HEK293 (cell line): ENCODE results near the gene MTARC2.

Source experiments
- CTCF ChIA-PET: fragments of 350-600 bp; formaldehyde crosslinking; extraction: SDS; loops from one replicate; lab custom pipeline; 2021; ENCODE audit warnings: antibody characterized with exemption; lab: Yijun Ruan, JAX
- POLR2A ChIA-PET: fragments of 300-600 bp; formaldehyde crosslinking; extraction: SDS; loops from one replicate; lab custom pipeline; 2020; ENCODE audit warnings: antibody characterized with exemption, inconsistent platforms; lab: Yijun Ruan, JAX
- H3K27ac ChIP-seq: fragments of 200-500 bp; sonication (Bioruptor generic); 2 replicates; pipeline ENCODE4 v1.5.1; 2014; ENCODE audit warnings: low read depth, low read length, control low read depth, inconsistent platforms; ENCODE audit errors: extremely low read depth
- H3K36me3 ChIP-seq, 2 experiments: fragments of 200-500 bp in 1 of 2; sonication (Bioruptor generic) in 1 of 2; 1 replicate in 1 of 2; 2 replicates in 1 of 2; pipeline ENCODE4 v1.5.1; 2014 to 2017; ENCODE audit warnings: inconsistent platforms in 2 of 2, low read length in 2 of 2; ENCODE audit not compliant: control insufficient read depth in 2 of 2, insufficient read depth in 1 of 2
- H3K4me1 ChIP-seq: fragments of 200-500 bp; sonication (Bioruptor generic); 2 replicates; pipeline ENCODE4 v1.5.1; 2014; ENCODE audit warnings: mild to moderate bottlenecking, low read length, inconsistent platforms; ENCODE audit not compliant: control insufficient read depth, insufficient read depth
- H3K4me3 ChIP-seq: 2 replicates; pipeline ENCODE4 v1.5.1; 2011; ENCODE audit warnings: low read depth, mild to moderate bottlenecking, control low read depth, low read length, moderate library complexity
- H3K9me3 ChIP-seq: fragments of 200-500 bp; sonication (Bioruptor generic); 2 replicates; pipeline ENCODE4 v1.5.1; 2014; ENCODE audit warnings: low read depth, low read length, inconsistent platforms; ENCODE audit not compliant: control insufficient read depth, insufficient read depth
- HOXC10 ChIP-seq: sonication (generic); formaldehyde crosslinking; IDR thresholded peaks from 2 replicates; pipeline ENCODE4 v1.8.1; 2023; ENCODE audit warnings: mild to moderate bottlenecking, missing genetic modification reagents
- KLF16 ChIP-seq: fragments of 450-650 bp; formaldehyde crosslinking; IDR thresholded peaks from 2 replicates; pipeline ENCODE4 v1.5.1; 2017; ENCODE audit warnings: missing biosample characterization, missing genetic modification characterization
- MEIS1 ChIP-seq: sonication (generic); formaldehyde crosslinking; IDR thresholded peaks from 2 replicates; pipeline ENCODE4 v1.8.1; 2022; ENCODE audit warnings: missing genetic modification reagents, mild to moderate bottlenecking, borderline replicate concordance
- MZF1 ChIP-seq: fragments of 450-650 bp; formaldehyde crosslinking; IDR thresholded peaks from 2 replicates; pipeline ENCODE4 v1.5.1; 2017; ENCODE audit warnings: missing biosample characterization, missing genetic modification characterization, borderline replicate concordance
- OVOL3 ChIP-seq: fragments of 450-650 bp; formaldehyde crosslinking; IDR thresholded peaks from 2 replicates; pipeline ENCODE4 v1.5.1; 2016; ENCODE audit warnings: missing biosample characterization, missing genetic modification characterization
- SCRT1 ChIP-seq: fragments of 450-650 bp; formaldehyde crosslinking; IDR thresholded peaks from 2 replicates; pipeline ENCODE4 v1.5.1; 2016; ENCODE audit warnings: missing biosample characterization, missing genetic modification characterization, borderline replicate concordance
- SETDB1 ChIP-seq: IDR thresholded peaks from one replicate; pipeline ENCODE4 v1.6.1; 2017; ENCODE audit warnings: mild to moderate bottlenecking, low read length, moderate library complexity, mixed read lengths; ENCODE audit not compliant: insufficient read length
- TRIM28 ChIP-seq: IDR thresholded peaks from 2 replicates; pipeline ENCODE4 v1.6.1; 2011; ENCODE audit warnings: low read length, control low read depth, borderline replicate concordance
- ZBTB20 ChIP-seq: fragments of 450-650 bp; formaldehyde crosslinking; IDR thresholded peaks from 2 replicates; pipeline ENCODE4 v1.5.1; 2016; ENCODE audit warnings: missing biosample characterization, missing genetic modification characterization
- ZBTB7A ChIP-seq: fragments of 450-650 bp; formaldehyde crosslinking; IDR thresholded peaks from 2 replicates; pipeline ENCODE4 v1.5.1; 2016; ENCODE audit warnings: low read depth, missing biosample characterization, missing genetic modification characterization
- ZIC2 ChIP-seq: fragments of 450-650 bp; formaldehyde crosslinking; IDR thresholded peaks from 2 replicates; pipeline ENCODE4 v1.5.1; 2016; ENCODE audit warnings: missing biosample characterization, missing genetic modification characterization
- ZNF132 ChIP-seq: fragments of 450-650 bp; formaldehyde crosslinking; IDR thresholded peaks from 2 replicates; pipeline ENCODE4 v1.5.1; 2017; ENCODE audit warnings: missing biosample characterization, missing genetic modification characterization, borderline replicate concordance
- ZNF169 ChIP-seq: fragments of 450-650 bp; formaldehyde crosslinking; IDR thresholded peaks from 2 replicates; pipeline ENCODE4 v1.5.1; 2016; ENCODE audit warnings: missing biosample characterization, missing genetic modification characterization
- ZNF184 ChIP-seq: fragments of 450-650 bp; IDR thresholded peaks from 2 replicates; pipeline ENCODE4 v1.5.1; 2018; ENCODE audit warnings: missing biosample characterization, mild to moderate bottlenecking, missing genetic modification characterization
- ZNF19 ChIP-seq: fragments of 450-650 bp; formaldehyde crosslinking; IDR thresholded peaks from 2 replicates; pipeline ENCODE4; 2016; ENCODE audit warnings: missing biosample characterization, missing genetic modification characterization, low read depth
- ZNF341 ChIP-seq: fragments of 450-650 bp; formaldehyde crosslinking; IDR thresholded peaks from 2 replicates; pipeline ENCODE4; 2016; ENCODE audit warnings: low read depth, missing biosample characterization, missing genetic modification characterization
- ZNF350 ChIP-seq: fragments of 450-650 bp; formaldehyde crosslinking; IDR thresholded peaks from 2 replicates; pipeline ENCODE4 v1.5.0; 2017; ENCODE audit warnings: missing biosample characterization, mild to moderate bottlenecking, missing genetic modification characterization
- ZNF426 ChIP-seq: fragments of 450-650 bp; formaldehyde crosslinking; IDR thresholded peaks from 2 replicates; pipeline ENCODE4 v1.5.1; 2017; ENCODE audit warnings: missing biosample characterization, missing genetic modification characterization, mild to moderate bottlenecking, inconsistent platforms, moderate library complexity
- ZNF433 ChIP-seq: fragments of 450-650 bp; formaldehyde crosslinking; IDR thresholded peaks from 2 replicates; pipeline ENCODE4 v1.5.1; 2016; ENCODE audit warnings: missing biosample characterization, missing genetic modification characterization, low read depth
- ZNF48 ChIP-seq: fragments of 450-650 bp; formaldehyde crosslinking; IDR thresholded peaks from 2 replicates; pipeline ENCODE4 v1.5.1; 2016; ENCODE audit warnings: missing biosample characterization, missing genetic modification characterization
- ZNF501 ChIP-seq: fragments of 450-650 bp; formaldehyde crosslinking; IDR thresholded peaks from 2 replicates; pipeline ENCODE4 v1.5.1; 2016; ENCODE audit warnings: missing biosample characterization, missing genetic modification characterization
- ZNF558 ChIP-seq: fragments of 450-650 bp; formaldehyde crosslinking; IDR thresholded peaks from 2 replicates; pipeline ENCODE4 v1.5.1; 2016; ENCODE audit warnings: missing biosample characterization, missing genetic modification characterization
- ZNF571 ChIP-seq: fragments of 450-650 bp; formaldehyde crosslinking; IDR thresholded peaks from 2 replicates; pipeline ENCODE4 v1.5.0; 2017; ENCODE audit warnings: missing biosample characterization, missing genetic modification characterization
- ZNF596 ChIP-seq: fragments of 450-650 bp; IDR thresholded peaks from 2 replicates; pipeline ENCODE4 v1.5.0; 2018; ENCODE audit warnings: missing biosample characterization, mild to moderate bottlenecking, missing genetic modification characterization, moderate library complexity
- ZNF624 ChIP-seq: fragments of 450-650 bp; formaldehyde crosslinking; IDR thresholded peaks from 2 replicates; pipeline ENCODE4 v1.5.1; 2017; ENCODE audit warnings: missing biosample characterization, missing genetic modification characterization
- ZNF654 ChIP-seq: fragments of 450-650 bp; formaldehyde crosslinking; IDR thresholded peaks from 2 replicates; pipeline ENCODE4 v1.5.1; 2016; ENCODE audit warnings: low read depth, missing biosample characterization, missing genetic modification characterization
- ZNF660 ChIP-seq: fragments of 450-650 bp; IDR thresholded peaks from 2 replicates; pipeline ENCODE4 v1.5.1; 2018; ENCODE audit warnings: missing biosample characterization, mild to moderate bottlenecking, missing genetic modification characterization
- ZNF701 ChIP-seq: fragments of 450-650 bp; formaldehyde crosslinking; IDR thresholded peaks from 2 replicates; pipeline ENCODE4 v1.5.1; 2016; ENCODE audit warnings: missing biosample characterization, missing genetic modification characterization
- ZNF777 ChIP-seq: fragments of 450-650 bp; formaldehyde crosslinking; IDR thresholded peaks from 2 replicates; pipeline ENCODE4 v1.5.1; 2017; ENCODE audit warnings: missing biosample characterization, missing genetic modification characterization, borderline replicate concordance
- TF ChIP-seq, protein P1 (sequence below): fragments of 450-650 bp; formaldehyde crosslinking; IDR thresholded peaks from 2 replicates; pipeline ENCODE4 v1.5.1; 2017; ENCODE audit warnings: missing biosample characterization, missing genetic modification characterization
- TF ChIP-seq, protein P2 (sequence below): fragments of 450-650 bp; formaldehyde crosslinking; IDR thresholded peaks from 2 replicates; pipeline ENCODE4 v1.5.1; 2016; ENCODE audit warnings: missing biosample characterization, missing genetic modification characterization
- TF ChIP-seq, protein P3 (sequence below): fragments of 450-650 bp; formaldehyde crosslinking; IDR thresholded peaks from 2 replicates; pipeline ENCODE4 v1.5.1; 2016; ENCODE audit warnings: missing biosample characterization, missing genetic modification characterization
- TF ChIP-seq, protein P4 (sequence below): fragments of 450-650 bp; formaldehyde crosslinking; IDR thresholded peaks from 2 replicates; pipeline ENCODE4 v1.5.1; 2016; ENCODE audit warnings: missing biosample characterization, missing genetic modification characterization, borderline replicate concordance

MTARC2 gene

DNA sequence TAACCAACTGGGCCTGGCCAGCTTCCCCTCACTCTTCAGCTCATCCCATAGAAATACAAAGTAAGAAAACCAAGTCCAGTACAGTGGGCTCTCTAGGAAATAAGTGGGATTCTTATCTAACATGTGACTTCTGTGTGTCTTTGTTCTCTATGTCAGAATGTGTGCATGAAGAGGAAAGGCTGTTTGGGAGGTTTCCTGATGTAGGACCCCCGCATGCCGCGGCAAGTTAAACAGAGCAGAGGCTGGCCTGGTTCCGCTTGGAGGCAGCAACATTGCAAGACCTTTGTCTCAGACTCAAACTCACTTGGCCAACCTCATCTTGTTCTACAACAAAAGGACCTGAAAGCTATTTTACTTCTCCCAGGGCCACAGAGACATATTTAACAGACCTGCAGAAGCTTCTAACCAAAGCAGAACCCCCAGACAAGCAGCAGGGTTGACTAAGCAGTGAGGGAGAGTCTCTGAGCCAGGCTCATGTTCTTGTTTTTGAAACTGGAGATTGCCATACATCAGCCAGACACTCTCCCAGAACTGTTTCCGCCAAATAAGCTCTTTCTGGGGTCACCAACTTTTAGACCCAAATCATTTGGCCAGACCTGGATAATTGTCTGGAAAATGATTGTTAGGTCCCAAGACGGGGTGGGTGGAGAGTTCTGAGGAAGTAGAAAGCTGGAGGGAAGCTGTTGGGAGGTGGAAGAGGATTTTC lies 6.2 kb downstream of the MTARC2 start:
- CTCF ChIA-PET, result interaction anchor here (0.8 to 1.3 kb wide), 2 partner anchors 20 to 21 kb away, joined by 3 to 6 read pairs; no protein-coding TSS in a partner anchor
- H3K9me3 ChIP-seq, result no peaks in the 10 kb centered on the region

DNA sequence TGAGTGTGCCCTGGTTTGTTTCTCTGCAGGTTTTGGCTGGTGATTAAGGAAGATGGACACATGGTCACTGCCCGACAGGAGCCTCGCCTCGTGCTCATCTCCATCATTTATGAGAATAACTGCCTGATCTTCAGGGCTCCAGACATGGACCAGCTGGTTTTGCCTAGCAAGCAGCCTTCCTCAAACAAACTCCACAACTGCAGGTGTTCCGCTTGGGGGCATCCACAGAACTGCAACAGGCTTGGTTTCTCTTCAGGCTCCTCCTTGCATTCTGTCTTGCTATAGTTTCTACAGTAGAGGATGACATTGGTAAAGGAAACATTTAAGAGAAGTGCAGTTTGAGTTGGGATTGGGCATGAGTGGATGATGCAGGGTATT lies 6.8 kb downstream of the MTARC2 start:
- H3K4me3 ChIP-seq, result no peak overlapping the region
- H3K36me3 ChIP-seq, result peaks cover 20 to 39% of the 10 kb centered on the region in 2 experiments
- no peaks in the 10 kb centered on the region for H3K9me3 ChIP-seq
- CTCF ChIA-PET, result interaction anchor here (0.8 kb wide), 1 partner anchor 20 kb away, joined by 3 read pairs; no protein-coding TSS in a partner anchor
- POLR2A ChIA-PET, result no interaction called here
- no peak overlapping the region for H3K27ac ChIP-seq
- H3K4me1 ChIP-seq, result 0 out of 2 replicates have a peak, but pooled peaks cover 6% of the 10 kb centered on the region
- TF ChIP-seq ZBTB7A (tag by site-specific recombination), result no peak
- TF ChIP-seq, protein P1, sequence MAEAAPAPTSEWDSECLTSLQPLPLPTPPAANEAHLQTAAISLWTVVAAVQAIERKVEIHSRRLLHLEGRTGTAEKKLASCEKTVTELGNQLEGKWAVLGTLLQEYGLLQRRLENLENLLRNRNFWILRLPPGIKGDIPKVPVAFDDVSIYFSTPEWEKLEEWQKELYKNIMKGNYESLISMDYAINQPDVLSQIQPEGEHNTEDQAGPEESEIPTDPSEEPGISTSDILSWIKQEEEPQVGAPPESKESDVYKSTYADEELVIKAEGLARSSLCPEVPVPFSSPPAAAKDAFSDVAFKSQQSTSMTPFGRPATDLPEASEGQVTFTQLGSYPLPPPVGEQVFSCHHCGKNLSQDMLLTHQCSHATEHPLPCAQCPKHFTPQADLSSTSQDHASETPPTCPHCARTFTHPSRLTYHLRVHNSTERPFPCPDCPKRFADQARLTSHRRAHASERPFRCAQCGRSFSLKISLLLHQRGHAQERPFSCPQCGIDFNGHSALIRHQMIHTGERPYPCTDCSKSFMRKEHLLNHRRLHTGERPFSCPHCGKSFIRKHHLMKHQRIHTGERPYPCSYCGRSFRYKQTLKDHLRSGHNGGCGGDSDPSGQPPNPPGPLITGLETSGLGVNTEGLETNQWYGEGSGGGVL, result no peak
- TF ChIP-seq, protein P2, sequence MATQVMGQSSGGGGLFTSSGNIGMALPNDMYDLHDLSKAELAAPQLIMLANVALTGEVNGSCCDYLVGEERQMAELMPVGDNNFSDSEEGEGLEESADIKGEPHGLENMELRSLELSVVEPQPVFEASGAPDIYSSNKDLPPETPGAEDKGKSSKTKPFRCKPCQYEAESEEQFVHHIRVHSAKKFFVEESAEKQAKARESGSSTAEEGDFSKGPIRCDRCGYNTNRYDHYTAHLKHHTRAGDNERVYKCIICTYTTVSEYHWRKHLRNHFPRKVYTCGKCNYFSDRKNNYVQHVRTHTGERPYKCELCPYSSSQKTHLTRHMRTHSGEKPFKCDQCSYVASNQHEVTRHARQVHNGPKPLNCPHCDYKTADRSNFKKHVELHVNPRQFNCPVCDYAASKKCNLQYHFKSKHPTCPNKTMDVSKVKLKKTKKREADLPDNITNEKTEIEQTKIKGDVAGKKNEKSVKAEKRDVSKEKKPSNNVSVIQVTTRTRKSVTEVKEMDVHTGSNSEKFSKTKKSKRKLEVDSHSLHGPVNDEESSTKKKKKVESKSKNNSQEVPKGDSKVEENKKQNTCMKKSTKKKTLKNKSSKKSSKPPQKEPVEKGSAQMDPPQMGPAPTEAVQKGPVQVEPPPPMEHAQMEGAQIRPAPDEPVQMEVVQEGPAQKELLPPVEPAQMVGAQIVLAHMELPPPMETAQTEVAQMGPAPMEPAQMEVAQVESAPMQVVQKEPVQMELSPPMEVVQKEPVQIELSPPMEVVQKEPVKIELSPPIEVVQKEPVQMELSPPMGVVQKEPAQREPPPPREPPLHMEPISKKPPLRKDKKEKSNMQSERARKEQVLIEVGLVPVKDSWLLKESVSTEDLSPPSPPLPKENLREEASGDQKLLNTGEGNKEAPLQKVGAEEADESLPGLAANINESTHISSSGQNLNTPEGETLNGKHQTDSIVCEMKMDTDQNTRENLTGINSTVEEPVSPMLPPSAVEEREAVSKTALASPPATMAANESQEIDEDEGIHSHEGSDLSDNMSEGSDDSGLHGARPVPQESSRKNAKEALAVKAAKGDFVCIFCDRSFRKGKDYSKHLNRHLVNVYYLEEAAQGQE (tag by site-specific recombination), result no peak
- TF ChIP-seq ZNF169 (tag by site-specific recombination), result no peak
- TF ChIP-seq ZNF660 (tag by site-specific recombination), result no peak
- TF ChIP-seq ZNF624 (tag by site-specific recombination), result no peak
- TF ChIP-seq HOXC10 (CRISPR knock-in tag), result no peak
- TF ChIP-seq SCRT1, result no peak
- TF ChIP-seq ZIC2 (tag by site-specific recombination), result no peak
- TF ChIP-seq ZNF701 (tag by site-specific recombination), result no peak
- TF ChIP-seq ZNF48 (tag by site-specific recombination), result no peak
- no peak for TF ChIP-seq MEIS1 (CRISPR knock-in tag)
- TF ChIP-seq MZF1 (tag by site-specific recombination), result no peak
- TF ChIP-seq ZNF654 (tag by site-specific recombination), result no peak
- TF ChIP-seq, protein P3, sequence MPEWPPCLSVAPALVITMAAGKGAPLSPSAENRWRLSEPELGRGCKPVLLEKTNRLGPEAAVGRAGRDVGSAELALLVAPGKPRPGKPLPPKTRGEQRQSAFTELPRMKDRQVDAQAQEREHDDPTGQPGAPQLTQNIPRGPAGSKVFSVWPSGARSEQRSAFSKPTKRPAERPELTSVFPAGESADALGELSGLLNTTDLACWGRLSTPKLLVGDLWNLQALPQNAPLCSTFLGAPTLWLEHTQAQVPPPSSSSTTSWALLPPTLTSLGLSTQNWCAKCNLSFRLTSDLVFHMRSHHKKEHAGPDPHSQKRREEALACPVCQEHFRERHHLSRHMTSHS (tag by site-specific recombination), result no peak
- TF ChIP-seq KLF16 (tag by site-specific recombination), result no peak
- TF ChIP-seq ZNF571 (tag by site-specific recombination), result no peak
- TF ChIP-seq ZNF596 (tag by site-specific recombination), result no peak

More for the DNA sequence above, 6.2 kb downstream of the MTARC2 start:
- H3K4me1 ChIP-seq, result 0 out of 2 replicates have a peak, but pooled peaks cover 7% of the 10 kb centered on the region
- TF ChIP-seq ZNF184 (tag by site-specific recombination) (no peak), ZNF19 (tag by site-specific recombination) (no peak), ZNF341 (tag by site-specific recombination) (no peak), ZNF426 (tag by site-specific recombination) (no peak), ZNF433 (tag by site-specific recombination) (no peak), ZNF558 (tag by site-specific recombination) (no peak), ZNF132 (no peak), SETDB1 (no peak), TRIM28 (no peak), ZBTB20 (tag by site-specific recombination) (no peak), ZNF501 (tag by site-specific recombination) (no peak), ZNF350 (tag by site-specific recombination) (no peak), ZNF777 (tag by site-specific recombination) (no peak), OVOL3 (tag by site-specific recombination) (no peak)
- TF ChIP-seq, protein P4, sequence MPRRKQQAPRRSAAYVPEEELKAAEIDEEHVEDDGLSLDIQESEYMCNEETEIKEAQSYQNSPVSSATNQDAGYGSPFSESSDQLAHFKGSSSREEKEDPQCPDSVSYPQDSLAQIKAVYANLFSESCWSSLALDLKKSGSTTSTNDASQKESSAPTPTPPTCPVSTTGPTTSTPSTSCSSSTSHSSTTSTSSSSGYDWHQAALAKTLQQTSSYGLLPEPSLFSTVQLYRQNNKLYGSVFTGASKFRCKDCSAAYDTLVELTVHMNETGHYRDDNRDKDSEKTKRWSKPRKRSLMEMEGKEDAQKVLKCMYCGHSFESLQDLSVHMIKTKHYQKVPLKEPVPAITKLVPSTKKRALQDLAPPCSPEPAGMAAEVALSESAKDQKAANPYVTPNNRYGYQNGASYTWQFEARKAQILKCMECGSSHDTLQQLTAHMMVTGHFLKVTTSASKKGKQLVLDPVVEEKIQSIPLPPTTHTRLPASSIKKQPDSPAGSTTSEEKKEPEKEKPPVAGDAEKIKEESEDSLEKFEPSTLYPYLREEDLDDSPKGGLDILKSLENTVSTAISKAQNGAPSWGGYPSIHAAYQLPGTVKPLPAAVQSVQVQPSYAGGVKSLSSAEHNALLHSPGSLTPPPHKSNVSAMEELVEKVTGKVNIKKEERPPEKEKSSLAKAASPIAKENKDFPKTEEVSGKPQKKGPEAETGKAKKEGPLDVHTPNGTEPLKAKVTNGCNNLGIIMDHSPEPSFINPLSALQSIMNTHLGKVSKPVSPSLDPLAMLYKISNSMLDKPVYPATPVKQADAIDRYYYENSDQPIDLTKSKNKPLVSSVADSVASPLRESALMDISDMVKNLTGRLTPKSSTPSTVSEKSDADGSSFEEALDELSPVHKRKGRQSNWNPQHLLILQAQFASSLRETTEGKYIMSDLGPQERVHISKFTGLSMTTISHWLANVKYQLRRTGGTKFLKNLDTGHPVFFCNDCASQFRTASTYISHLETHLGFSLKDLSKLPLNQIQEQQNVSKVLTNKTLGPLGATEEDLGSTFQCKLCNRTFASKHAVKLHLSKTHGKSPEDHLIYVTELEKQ, result no peak
- H3K4me3 ChIP-seq, result no peak overlapping the region
- no peak overlapping the region for H3K27ac ChIP-seq
- H3K36me3 ChIP-seq, result peaks cover 20 to 36% of the 10 kb centered on the region in 2 experiments
- POLR2A ChIA-PET, result no interaction called here
